ENCODE data around the gene ADAM19.
"Not testable (repeated sequence)": the region's sequence is repeated elsewhere in the genome, so short reads cannot be mapped to it uniquely, and the experiment has no call there.

The ADAM19 gene

GRCh38 chr5:157485340-157485739 lies 90.2 kb downstream of the ADAM19 start:
- no peak for DNase-seq (ENCODE audit: low read depth)

- no peak for DNase-seq (ENCODE audit: low read depth)
Measured at GRCh38 chr5:157484768-157485167, 90.8 kb downstream of the ADAM19 start.

GRCh38 chr5:157482702-157483101 lies 92.9 kb downstream of the ADAM19 start:
- DNase-seq (ENCODE audit: low read depth): not testable (repeated sequence)

- DNase-seq (ENCODE audit: low read depth): no peak
Measured at GRCh38 chr5:157481666-157482065, 93.9 kb downstream of the ADAM19 start.

GRCh38 chr5:157481265-157481664 lies 94.3 kb downstream of the ADAM19 start:
- DNase-seq (ENCODE audit: low read depth): no peak

GRCh38 chr5:157479612-157480510 lies 95.7 kb downstream of the ADAM19 start:
- no peak for DNase-seq (ENCODE audit: low read depth)

GRCh38 chr5:157479166-157479565 lies 96.4 kb downstream of the ADAM19 start:
- DNase-seq (ENCODE audit: low read depth): peak; percentile 23

- no peak for DNase-seq (ENCODE audit: low read depth)
Measured at GRCh38 chr5:157478726-157479125, 96.8 kb downstream of the ADAM19 start.

GRCh38 chr5:157477814-157478494 lies 97.6 kb downstream of the ADAM19 start:
- no peak for DNase-seq (ENCODE audit: low read depth)

GRCh38 chr5:157476702-157477408 lies 98.7 kb downstream of the ADAM19 start:
- DNase-seq (ENCODE audit: low read depth): peak; percentile 84

- DNase-seq (ENCODE audit: low read depth): no peak
Measured at GRCh38 chr5:157475432-157475831, 100.1 kb downstream of the ADAM19 start.

GRCh38 chr5:157473383-157474320 lies 101.9 kb downstream of the ADAM19 start:
- peak; percentile 75 for DNase-seq (ENCODE audit: low read depth)

GRCh38 chr5:157471709-157472108 lies 103.9 kb downstream of the ADAM19 start:
- DNase-seq (ENCODE audit: low read depth): peak; percentile 71

- no peak for DNase-seq (ENCODE audit: low read depth)
Measured at GRCh38 chr5:157470631-157471030, 104.9 kb downstream of the ADAM19 start.

GRCh38 chr5:157469687-157470086 lies 105.9 kb downstream of the ADAM19 start:
- DNase-seq (ENCODE audit: low read depth): no peak

GRCh38 chr5:157469073-157469472 lies 106.5 kb downstream of the ADAM19 start:
- no peak for DNase-seq (ENCODE audit: low read depth)

GRCh38 chr5:157468293-157468965 lies 107.1 kb downstream of the ADAM19 start:
- DNase-seq (ENCODE audit: low read depth): no peak

GRCh38 chr5:157464519-157465171 lies 110.9 kb downstream of the ADAM19 start:
- DNase-seq (ENCODE audit: low read depth): peak; percentile 94

GRCh38 chr5:157463621-157464518 lies 111.7 kb downstream of the ADAM19 start:
- DNase-seq (ENCODE audit: low read depth): peak; percentile 81
